CD4-positive, alpha-beta memory T cell (primary cell): ENCODE measurements around the gene DOK5. TPM values are rescaled to one million over a fixed set of nuclear protein-coding genes. Genes with fewer than 3 reads are reported as not detected.

Source experiments
- CTCF ChIA-PET: fragments of 350-600 bp; sonication (Branson Sonifier 250); formaldehyde crosslinking; loops from one replicate; lab custom pipeline; 2021; ENCODE audit warnings: inconsistent platforms; ENCODE audit not compliant: partially characterized antibody; lab: Charles Lee
- POLR2A ChIA-PET: fragments of 350-600 bp; sonication (Branson Sonifier 250); formaldehyde crosslinking; loops from one replicate; lab custom pipeline; 2021; ENCODE audit not compliant: partially characterized antibody; lab: Charles Lee
- DNase-seq, 5 donors: peaks; one replicate each; pipeline versions ENCODE4 v3.0.0 to v3.0.0-alpha.2; 2020 to 2022; ENCODE audit warnings: mixed read lengths in 1 of 5
- H3K27ac ChIP-seq: one replicate; pipeline ENCODE4 v1.7.0; 2013; ENCODE audit warnings: low read depth, low read length
- H3K27me3 ChIP-seq: 2 replicates; pipeline ENCODE4 v1.7.0; 2013; ENCODE audit warnings: mild to moderate bottlenecking, low read length, moderate library complexity; ENCODE audit not compliant: insufficient read depth
- H3K36me3 ChIP-seq: 2 replicates; pipeline ENCODE4 v1.7.0; 2013; ENCODE audit warnings: mild to moderate bottlenecking, low read length, moderate library complexity; ENCODE audit not compliant: insufficient read depth
- H3K4me1 ChIP-seq: 2 replicates; pipeline ENCODE4 v1.7.0; 2013; ENCODE audit warnings: mild to moderate bottlenecking, low read length, moderate library complexity; ENCODE audit not compliant: insufficient read depth
- H3K4me3 ChIP-seq, 2 donors: one replicate each; pipeline ENCODE4 v1.7.0; 2013; ENCODE audit warnings: low read length in 2 of 2, mild to moderate bottlenecking in 1 of 2
- H3K9me3 ChIP-seq, 2 donors: one replicate each; pipeline ENCODE4 v1.7.0; 2013; ENCODE audit warnings: low read length in 2 of 2, control low read depth in 1 of 2; ENCODE audit not compliant: control insufficient read depth in 1 of 2
- H3K27ac Mint-ChIP-seq, 7 donors: one replicate each; pipeline ENCODE4 v1.8.0; 2020 to 2021; ENCODE audit warnings: mixed read lengths in 7 of 7, mild to moderate bottlenecking in 6 of 7, inconsistent platforms in 3 of 7, moderate library complexity in 3 of 7
- H3K27me3 Mint-ChIP-seq, 2 donors: one replicate each; pipeline ENCODE4 v1.8.0; 2020 to 2021; ENCODE audit warnings: mixed read lengths in 2 of 2
- H3K36me3 Mint-ChIP-seq, 2 donors: one replicate each; pipeline ENCODE4 v1.8.0; 2020 to 2021; ENCODE audit warnings: mixed read lengths in 2 of 2, inconsistent platforms in 1 of 2, mild to moderate bottlenecking in 1 of 2
- H3K4me1 Mint-ChIP-seq, 4 donors: one replicate each; pipeline ENCODE4 v1.8.0; 2020 to 2021; ENCODE audit warnings: mixed read lengths in 4 of 4, mild to moderate bottlenecking in 1 of 4
- H3K4me3 Mint-ChIP-seq, 8 donors: one replicate each; pipeline ENCODE4 v1.8.0; 2020 to 2021; ENCODE audit warnings: mixed read lengths in 8 of 8, mild to moderate bottlenecking in 7 of 8, moderate library complexity in 6 of 8, inconsistent platforms in 3 of 8
- H3K9me3 Mint-ChIP-seq, 8 donors: one replicate each; pipeline ENCODE4 v1.8.0; 2020 to 2021; ENCODE audit warnings: mixed read lengths in 8 of 8, mild to moderate bottlenecking in 5 of 8, inconsistent platforms in 3 of 8, moderate library complexity in 1 of 8
- intact Hi-C: fragments of 100-400 bp; cut with micrococcal nuclease; formaldehyde crosslinking; loops from one replicate; pipeline ENCODE4 v1.15.1; 2023
- polyA plus RNA-seq, 2 donors: library from polyadenylated mRNA; unstranded; fragments of 300-500 nt; fragmentation: Illumina TruSeq; gene quantifications; one replicate each; pipeline ENCODE4 v1.2.3, GENCODE V29; 2021
- total RNA-seq, 2 experiments: library from RNA; stranded (reverse); gene quantifications; one replicate each; pipeline ENCODE4 v1.2.3, GENCODE V29; 2021

Gene DOK5
- total and polyA plus RNA-seq, 4 experiments from 2014 or later: not detected

DNA sequence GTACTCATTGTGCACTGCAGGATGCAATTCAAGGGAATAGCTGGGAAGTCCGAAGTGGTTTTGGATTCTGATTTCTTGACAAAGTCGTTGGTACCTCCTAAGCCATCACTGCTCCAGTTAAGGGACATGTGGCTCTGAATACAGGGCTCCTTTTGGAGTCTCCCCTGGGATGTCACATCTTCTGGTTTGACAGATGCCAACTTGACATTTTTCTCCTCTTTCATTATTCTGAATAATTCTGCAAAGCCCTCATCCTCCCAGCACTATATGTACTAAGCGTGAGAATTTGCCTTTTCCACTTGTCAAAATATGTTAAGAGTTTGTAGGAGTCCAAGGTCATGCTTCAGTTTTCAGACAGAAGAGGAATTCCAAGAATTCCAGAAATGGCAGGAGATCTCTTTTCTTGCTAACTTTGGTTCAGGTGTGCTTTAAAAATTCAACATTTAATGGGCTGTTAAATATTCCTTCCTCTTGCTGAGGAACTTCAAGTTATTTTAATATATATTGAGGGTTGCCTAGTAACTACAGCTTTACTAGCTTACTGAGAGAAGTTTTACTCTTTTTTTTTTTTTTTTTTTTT is 38.7 kb downstream of the DOK5 start:
- Mint-ChIP-seq H3K4me3 (no peak overlapping the region), H3K4me1 (no peaks in the 10 kb centered on the region), H3K9me3 (peaks cover 0 to 10% (median under 1%) of the 10 kb centered on the region in 8 donors), H3K27me3 (peaks cover 0 to 3% of the 10 kb centered on the region in 2 donors), H3K36me3 (no peaks in the 10 kb centered on the region), H3K27ac (no peak overlapping the region)
- no peak for DNase-seq
- Histone ChIP-seq H3K36me3 (no peaks in the 10 kb centered on the region), H3K4me1 (no peaks in the 10 kb centered on the region), H3K4me3 (no peak overlapping the region), H3K9me3 (no peaks in the 10 kb centered on the region), H3K27ac (no peak overlapping the region), H3K27me3 (no peaks in the 10 kb centered on the region)
- CTCF ChIA-PET: no interaction called here
- POLR2A ChIA-PET: no interaction called here
- intact Hi-C loops: no loop called here

DNA sequence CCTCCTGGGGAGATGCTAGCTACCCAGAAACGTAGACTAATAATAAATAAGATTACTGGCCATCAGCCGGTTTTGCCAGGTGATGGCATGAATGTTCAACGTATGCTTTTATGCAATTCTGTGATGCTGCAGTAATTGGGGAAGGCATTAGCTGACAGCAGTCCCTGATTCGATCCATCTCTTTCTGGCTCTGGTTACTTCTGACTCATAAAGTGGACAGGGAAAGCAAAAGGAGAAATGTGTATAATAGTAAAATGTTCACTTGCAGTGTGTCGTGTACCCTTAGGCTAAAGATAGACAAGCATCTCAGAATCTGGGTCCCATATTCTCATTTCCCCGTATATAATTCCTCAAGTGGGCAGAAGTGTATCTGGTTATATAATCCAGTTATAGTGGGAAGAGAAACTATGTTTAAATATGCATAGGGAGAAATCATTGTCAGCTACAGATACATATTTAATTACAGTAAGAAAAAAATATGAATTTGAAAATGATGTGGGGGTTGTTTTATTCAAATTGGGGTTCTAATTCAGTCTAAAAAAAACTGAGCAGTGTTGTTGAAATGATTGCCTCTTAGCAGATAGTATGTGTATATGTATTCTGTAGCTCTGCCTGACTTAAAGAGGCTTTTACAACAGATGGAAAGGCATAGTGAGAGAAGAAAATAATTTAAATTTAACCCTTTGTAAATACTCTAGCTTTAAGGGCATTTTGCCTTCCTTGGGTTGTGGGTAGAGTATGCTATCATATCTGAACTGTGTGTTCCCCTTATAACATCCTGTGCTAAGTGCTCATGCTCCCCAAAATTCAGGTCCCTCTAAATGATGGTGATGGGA is 40.6 kb downstream of the DOK5 start:
- H3K4me3 Mint-ChIP-seq: no peak overlapping the region
- peaks cover 0 to 7% (median 4%) of the 10 kb centered on the region in 8 donors for H3K9me3 Mint-ChIP-seq
- intact Hi-C loops: no loop called here
- DNase-seq: no peak
- ChIA-PET POLR2A (no interaction called here), CTCF (interaction anchor here (0.7 kb wide), 1 partner anchor 362 kb away, joined by 4 read pairs; no protein-coding TSS in a partner anchor)
- no peaks in the 10 kb centered on the region for H3K36me3 Mint-ChIP-seq
- H3K4me3 ChIP-seq: no peak overlapping the region
- H3K27ac ChIP-seq: no peak overlapping the region
- H3K36me3 ChIP-seq: no peaks in the 10 kb centered on the region
- no peaks in the 10 kb centered on the region for H3K9me3 ChIP-seq
- H3K4me1 Mint-ChIP-seq: no peaks in the 10 kb centered on the region
- H3K27me3 ChIP-seq: no peaks in the 10 kb centered on the region
- no peaks in the 10 kb centered on the region for H3K4me1 ChIP-seq
- peaks cover 0 to 3% of the 10 kb centered on the region in 2 donors for H3K27me3 Mint-ChIP-seq
- no peak overlapping the region for H3K27ac Mint-ChIP-seq

DNA sequence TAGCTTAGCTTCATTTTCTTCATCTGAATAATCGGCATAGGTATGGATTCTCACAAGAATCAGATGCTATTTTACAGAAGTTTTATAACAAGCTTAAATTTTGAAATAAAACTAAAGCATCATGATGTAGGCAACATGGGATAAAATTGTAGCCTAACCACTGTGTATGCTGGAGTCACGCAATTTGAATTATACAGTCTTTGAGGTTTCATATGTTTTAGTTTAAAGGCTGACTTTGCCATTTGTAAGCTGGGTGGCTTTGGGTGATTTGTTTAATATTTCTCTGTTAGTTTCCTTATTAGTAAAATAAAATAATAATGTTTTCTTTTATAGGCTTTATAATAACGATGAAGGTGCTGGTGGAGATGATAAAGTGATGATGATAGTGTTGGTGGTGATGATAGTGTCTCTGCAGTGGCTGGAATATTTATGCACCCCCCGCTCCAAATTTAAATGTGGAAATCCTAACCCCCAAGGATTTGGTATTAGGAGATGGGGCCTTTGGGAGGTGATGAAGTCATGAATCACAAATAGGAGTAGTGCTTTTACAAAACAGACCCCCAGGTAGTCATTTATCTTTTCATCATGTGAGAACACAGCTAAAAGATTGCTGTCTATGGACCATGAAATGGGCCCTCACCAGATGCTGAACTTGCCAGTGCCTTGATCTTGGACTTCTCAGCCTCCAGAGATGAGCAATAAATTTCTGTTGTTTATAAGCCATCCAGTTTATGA is 42.0 kb downstream of the DOK5 start:
- Histone ChIP-seq H3K27ac (no peak overlapping the region), H3K27me3 (no peaks in the 10 kb centered on the region), H3K9me3 (no peaks in the 10 kb centered on the region), H3K36me3 (no peaks in the 10 kb centered on the region), H3K4me3 (no peak overlapping the region), H3K4me1 (no peaks in the 10 kb centered on the region)
- Mint-ChIP-seq H3K9me3 (peaks cover 0 to 8% (median 5%) of the 10 kb centered on the region in 8 donors), H3K4me3 (no peak overlapping the region), H3K4me1 (no peaks in the 10 kb centered on the region), H3K27ac (no peak overlapping the region), H3K27me3 (peaks cover 0 to 3% of the 10 kb centered on the region in 2 donors), H3K36me3 (no peaks in the 10 kb centered on the region)
- intact Hi-C loops: no loop called here
- POLR2A ChIA-PET: no interaction called here
- DNase-seq: no peak
- CTCF ChIA-PET: no interaction called here

DNA sequence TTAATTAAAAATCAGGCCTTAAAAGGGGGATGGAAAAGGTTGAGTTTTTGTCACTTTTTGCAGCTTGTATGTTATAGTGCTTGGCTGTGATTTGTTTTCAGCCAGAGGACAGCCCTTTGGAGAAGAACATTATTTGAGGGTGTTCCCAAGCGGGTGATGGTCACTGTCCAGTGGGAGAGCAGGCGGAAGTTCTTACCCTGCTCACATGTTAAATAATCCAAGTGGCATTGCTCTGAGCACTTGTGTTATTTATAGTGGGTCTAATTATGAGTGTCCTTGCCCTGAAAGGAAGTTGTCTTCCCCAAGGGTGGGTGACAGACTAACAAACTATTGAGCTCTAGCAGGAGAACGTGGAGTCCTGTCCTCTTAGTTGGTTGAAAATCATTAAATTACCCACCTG is 49.5 kb downstream of the DOK5 start:
- ChIA-PET CTCF (interaction anchor here (0.6 kb wide), 1 partner anchor 12 kb away, joined by 6 read pairs; no protein-coding TSS in a partner anchor), POLR2A (no interaction called here)
- no peak for DNase-seq
- Mint-ChIP-seq H3K27ac (no peak overlapping the region), H3K27me3 (peaks cover 0 to 3% of the 10 kb centered on the region in 2 donors), H3K36me3 (no peaks in the 10 kb centered on the region), H3K9me3 (peaks cover 0 to 9% (median 4%) of the 10 kb centered on the region in 8 donors), H3K4me1 (no peaks in the 10 kb centered on the region), H3K4me3 (no peak overlapping the region)
- Histone ChIP-seq H3K4me3 (no peak overlapping the region), H3K9me3 (no peaks in the 10 kb centered on the region), H3K4me1 (no peaks in the 10 kb centered on the region), H3K36me3 (no peaks in the 10 kb centered on the region), H3K27me3 (no peaks in the 10 kb centered on the region), H3K27ac (no peak overlapping the region)
- intact Hi-C loops: no loop called here

DNA sequence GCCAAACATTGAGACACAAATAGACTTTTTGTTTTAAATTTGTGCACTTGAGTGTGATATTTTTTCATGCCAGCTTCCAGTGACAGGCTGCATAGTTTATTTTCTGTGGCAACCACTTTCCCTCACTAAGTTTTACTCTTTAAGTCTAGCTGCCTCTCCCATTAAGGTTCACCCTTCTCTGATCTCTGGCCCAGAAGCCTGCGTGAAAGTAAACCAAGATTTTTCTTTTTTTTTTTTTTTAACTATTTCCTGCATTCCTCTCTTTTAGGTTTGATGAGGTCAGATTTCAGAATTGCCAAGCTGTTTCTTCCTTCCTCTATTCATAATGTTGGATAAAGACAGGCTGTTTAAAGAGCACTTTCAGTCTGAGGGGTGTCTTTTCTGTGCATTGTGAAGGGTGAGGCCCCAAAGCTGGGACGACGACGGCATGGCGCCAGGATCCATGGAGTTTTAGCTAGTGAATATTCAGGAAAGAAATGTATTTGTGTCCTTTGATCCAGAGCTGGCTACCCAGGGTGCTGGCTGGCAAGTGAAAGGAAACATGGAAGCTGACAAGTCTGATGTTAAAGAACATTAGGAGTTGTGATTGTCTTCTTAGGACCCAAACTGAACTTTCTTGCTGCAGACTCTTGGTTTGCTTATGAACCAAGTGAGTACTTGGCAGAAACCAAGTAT is 50.7 kb downstream of the DOK5 start:
- ChIA-PET POLR2A (no interaction called here), CTCF (no interaction called here)
- no peaks in the 10 kb centered on the region for H3K4me1 Mint-ChIP-seq
- Histone ChIP-seq H3K36me3 (no peaks in the 10 kb centered on the region), H3K4me1 (no peaks in the 10 kb centered on the region), H3K4me3 (no peak overlapping the region), H3K27me3 (no peaks in the 10 kb centered on the region), H3K27ac (no peak overlapping the region), H3K9me3 (no peaks in the 10 kb centered on the region)
- H3K36me3 Mint-ChIP-seq: no peaks in the 10 kb centered on the region
- no peak for DNase-seq
- no peak overlapping the region for H3K4me3 Mint-ChIP-seq
- no peak overlapping the region for H3K27ac Mint-ChIP-seq
- peaks cover 0 to 9% (median 3%) of the 10 kb centered on the region in 8 donors for H3K9me3 Mint-ChIP-seq
- H3K27me3 Mint-ChIP-seq: peaks cover 0 to 4% of the 10 kb centered on the region in 2 donors
- intact Hi-C loops: no loop called here

DNA sequence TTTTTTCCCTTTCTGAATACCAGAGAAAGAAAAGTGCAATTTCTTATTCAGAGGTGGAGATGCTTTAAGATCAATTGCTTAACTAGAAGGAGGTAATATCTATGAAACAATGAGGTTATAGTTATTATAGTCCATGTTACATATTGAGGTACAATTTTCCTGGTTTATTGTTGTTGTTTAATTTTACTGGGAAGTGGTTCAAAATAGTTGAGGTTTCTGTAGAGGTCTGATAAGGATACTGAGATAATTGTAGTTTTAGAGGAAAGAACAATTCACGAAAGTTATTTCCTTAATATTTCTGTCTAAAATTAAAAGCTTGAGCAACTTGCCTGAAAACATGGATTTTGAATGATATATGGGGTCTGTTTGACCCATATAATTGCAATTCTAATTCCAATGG is 51.4 kb downstream of the DOK5 start:
- H3K4me3 Mint-ChIP-seq: no peak overlapping the region
- no peaks in the 10 kb centered on the region for H3K36me3 Mint-ChIP-seq
- H3K4me3 ChIP-seq: no peak overlapping the region
- H3K4me1 Mint-ChIP-seq: no peaks in the 10 kb centered on the region
- H3K4me1 ChIP-seq: no peaks in the 10 kb centered on the region
- H3K27ac Mint-ChIP-seq: no peak overlapping the region
- H3K27me3 Mint-ChIP-seq: peaks cover 0 to 4% of the 10 kb centered on the region in 2 donors
- no peak for DNase-seq
- no peaks in the 10 kb centered on the region for H3K36me3 ChIP-seq
- intact Hi-C loops: no loop called here
- CTCF ChIA-PET: no interaction called here
- no peaks in the 10 kb centered on the region for H3K9me3 ChIP-seq
- POLR2A ChIA-PET: no interaction called here
- H3K27me3 ChIP-seq: no peaks in the 10 kb centered on the region
- H3K9me3 Mint-ChIP-seq: peaks cover 0 to 9% (median 3%) of the 10 kb centered on the region in 8 donors
- no peak overlapping the region for H3K27ac ChIP-seq

DNA sequence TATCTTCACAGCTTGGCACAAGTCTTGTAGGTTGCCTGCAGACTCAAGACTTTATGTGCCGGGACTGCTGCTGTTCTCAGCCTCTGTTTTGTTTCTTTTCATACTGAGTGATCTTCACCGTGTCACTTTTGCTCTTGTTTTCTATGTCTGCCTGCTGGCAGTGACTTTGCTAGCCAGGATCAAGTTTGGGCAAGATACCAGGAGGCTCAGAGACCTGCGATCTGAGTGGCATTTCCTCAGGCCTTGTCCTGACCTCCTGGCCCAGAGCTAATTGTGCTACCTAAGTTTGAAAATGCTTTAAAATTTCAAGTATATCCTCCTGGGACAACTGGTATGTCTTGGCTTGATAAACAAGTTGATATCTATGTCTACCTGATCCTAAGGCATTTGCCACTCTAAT is 57.2 kb downstream of the DOK5 start:
- H3K36me3 Mint-ChIP-seq: peaks cover 0 to 2% of the 10 kb centered on the region in 2 donors
- H3K4me3 Mint-ChIP-seq: no peak overlapping the region
- ChIA-PET CTCF (no interaction called here), POLR2A (no interaction called here)
- Histone ChIP-seq H3K9me3 (no peaks in the 10 kb centered on the region), H3K36me3 (no peaks in the 10 kb centered on the region), H3K27ac (no peak overlapping the region), H3K27me3 (no peaks in the 10 kb centered on the region), H3K4me3 (no peak overlapping the region), H3K4me1 (no peaks in the 10 kb centered on the region)
- no peak for DNase-seq
- intact Hi-C loops: no loop called here
- H3K27ac Mint-ChIP-seq: no peak overlapping the region
- peaks cover 0 to 11% (median 3%) of the 10 kb centered on the region in 8 donors for H3K9me3 Mint-ChIP-seq
- H3K4me1 Mint-ChIP-seq: no peaks in the 10 kb centered on the region
- H3K27me3 Mint-ChIP-seq: peaks cover 3 to 7% of the 10 kb centered on the region in 2 donors
